Measurements from ENCODE around the gene THRB. TPM values are rescaled to one million over a fixed set of nuclear protein-coding genes. Genes with fewer than 3 reads are reported as not detected.

The THRB gene
- polyA plus RNA-seq, 1 experiment, result 0.83 TPM

DNA sequence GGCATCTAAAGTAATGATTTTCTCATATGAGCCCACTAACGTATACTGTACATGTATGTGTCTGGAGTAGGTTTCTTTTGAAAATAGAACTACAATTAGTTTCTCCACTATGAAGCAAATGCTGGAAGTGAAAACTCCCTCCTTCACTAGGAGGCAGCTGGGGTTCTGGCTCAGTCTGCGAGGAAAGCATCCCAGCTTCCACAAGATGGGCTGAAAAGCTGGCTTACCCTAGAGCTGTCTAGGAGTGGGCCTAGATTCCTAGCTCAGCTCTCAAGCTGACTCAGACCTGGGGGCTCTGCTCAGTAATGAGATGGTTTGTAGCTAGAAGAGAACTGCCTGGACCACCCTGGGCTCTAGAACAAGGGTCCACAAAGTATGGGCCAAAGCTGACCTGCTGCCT is 268.3 kb downstream of the THRB start:
- TF ChIP-seq, protein P1, sequence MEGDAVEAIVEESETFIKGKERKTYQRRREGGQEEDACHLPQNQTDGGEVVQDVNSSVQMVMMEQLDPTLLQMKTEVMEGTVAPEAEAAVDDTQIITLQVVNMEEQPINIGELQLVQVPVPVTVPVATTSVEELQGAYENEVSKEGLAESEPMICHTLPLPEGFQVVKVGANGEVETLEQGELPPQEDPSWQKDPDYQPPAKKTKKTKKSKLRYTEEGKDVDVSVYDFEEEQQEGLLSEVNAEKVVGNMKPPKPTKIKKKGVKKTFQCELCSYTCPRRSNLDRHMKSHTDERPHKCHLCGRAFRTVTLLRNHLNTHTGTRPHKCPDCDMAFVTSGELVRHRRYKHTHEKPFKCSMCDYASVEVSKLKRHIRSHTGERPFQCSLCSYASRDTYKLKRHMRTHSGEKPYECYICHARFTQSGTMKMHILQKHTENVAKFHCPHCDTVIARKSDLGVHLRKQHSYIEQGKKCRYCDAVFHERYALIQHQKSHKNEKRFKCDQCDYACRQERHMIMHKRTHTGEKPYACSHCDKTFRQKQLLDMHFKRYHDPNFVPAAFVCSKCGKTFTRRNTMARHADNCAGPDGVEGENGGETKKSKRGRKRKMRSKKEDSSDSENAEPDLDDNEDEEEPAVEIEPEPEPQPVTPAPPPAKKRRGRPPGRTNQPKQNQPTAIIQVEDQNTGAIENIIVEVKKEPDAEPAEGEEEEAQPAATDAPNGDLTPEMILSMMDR (IDR thresholded peaks at IDR 0.05; ENCODE audit: insufficient read depth, low read depth, low read length), result no peak
- H3K4me3 ChIP-seq (ENCODE audit: low read depth, low read length), result no peak overlapping the region
- CTCF ChIA-PET, result interaction anchor here (1.1 to 1.6 kb wide), 3 partner anchors 41 to 227 kb away, joined by 4 to 5 read pairs (median 4); no protein-coding TSS in a partner anchor
- no peaks in the 10 kb centered on the region for H3K36me3 ChIP-seq (ENCODE audit: control insufficient read depth, insufficient read depth, low read length)
- POLR2A ChIA-PET, result interaction anchor here (0.6 kb wide), 1 partner anchor 1183 kb away, joined by 3 read pairs; no protein-coding TSS in a partner anchor
- no peak for DNase-seq (ENCODE audit: low read depth)
- no peaks in the 10 kb centered on the region for H3K27me3 ChIP-seq (ENCODE audit: control insufficient read depth, insufficient read depth, low read length)

DNA sequence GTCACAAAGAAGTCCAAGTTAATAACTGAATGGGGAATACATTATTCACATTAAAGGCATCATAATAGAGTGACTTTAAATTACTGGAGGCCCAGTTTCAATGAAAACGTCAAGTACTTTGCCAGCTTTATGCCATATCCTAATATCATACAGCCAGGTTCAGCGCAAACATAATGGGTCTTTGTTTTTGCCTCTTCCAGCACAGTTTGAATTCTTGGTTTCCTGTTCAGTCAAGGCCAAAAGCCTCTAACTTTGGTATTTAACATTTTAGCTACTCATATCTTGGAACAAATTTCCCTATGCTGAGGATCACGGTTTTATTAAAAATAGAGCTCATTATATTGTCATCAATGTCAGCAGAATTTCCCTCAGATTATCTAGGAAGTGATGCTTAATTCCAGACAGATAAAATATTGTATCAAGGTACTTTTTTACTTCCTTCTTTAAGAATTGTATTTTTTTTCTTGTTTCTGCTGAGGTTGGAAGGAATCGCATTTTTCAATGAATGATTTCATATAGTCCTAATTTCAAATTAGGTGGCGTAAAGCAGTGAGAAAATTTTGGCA is 269.2 kb downstream of the THRB start:
- no peak for DNase-seq (ENCODE audit: low read depth)
- no peak overlapping the region for H3K4me3 ChIP-seq (ENCODE audit: low read depth, low read length)
- ChIA-PET POLR2A (no interaction called here), CTCF (interaction anchor here (0.9 to 1.3 kb wide), 3 partner anchors 8 to 40 kb away, joined by 4 to 5 read pairs (median 4); no protein-coding TSS in a partner anchor)
- H3K27me3 ChIP-seq (ENCODE audit: control insufficient read depth, insufficient read depth, low read length), result no peaks in the 10 kb centered on the region
- TF ChIP-seq, protein P1 (IDR thresholded peaks at IDR 0.05; ENCODE audit: insufficient read depth, low read depth, low read length), result no peak
- H3K36me3 ChIP-seq (ENCODE audit: control insufficient read depth, insufficient read depth, low read length), result no peaks in the 10 kb centered on the region

DNA sequence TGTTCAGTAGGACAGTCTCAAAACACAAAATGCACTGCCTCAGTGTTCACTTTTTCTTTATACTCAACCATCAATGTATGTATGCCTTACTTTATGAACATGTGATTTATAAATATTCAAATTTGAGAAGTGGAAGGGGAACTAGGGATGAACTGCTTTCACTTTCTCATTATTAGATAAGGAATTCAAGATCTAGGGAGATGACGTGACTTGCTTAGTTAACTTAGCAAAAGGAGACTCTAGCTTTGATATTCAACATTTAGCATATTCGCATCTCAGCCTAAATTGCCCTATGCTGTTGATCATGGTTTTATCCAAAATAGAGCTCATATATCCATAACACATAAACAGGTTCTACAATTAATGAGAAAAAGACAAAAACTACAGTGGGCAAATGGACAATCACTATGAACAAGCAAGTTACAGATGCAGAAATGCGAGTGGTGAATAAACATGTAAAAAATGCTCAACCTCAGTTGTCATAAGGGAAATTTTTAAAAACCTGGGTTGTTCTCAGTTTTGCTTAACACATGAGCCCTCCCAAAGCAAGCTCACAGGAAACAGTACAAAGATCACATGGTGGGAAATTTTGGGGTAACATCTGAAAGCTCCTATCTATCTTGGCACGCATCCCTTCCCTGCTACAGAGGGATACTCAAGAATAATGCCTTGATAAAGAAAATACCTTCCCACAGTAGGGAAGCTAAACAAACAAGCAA is 269.8 kb downstream of the THRB start:
- POLR2A ChIA-PET, result no interaction called here
- CTCF ChIA-PET, result interaction anchor here (0.9 to 1.0 kb wide), 2 partner anchors 9 to 12 kb away, joined by 4 to 5 read pairs; no protein-coding TSS in a partner anchor
- TF ChIP-seq, protein P1 (IDR thresholded peaks at IDR 0.05; ENCODE audit: insufficient read depth, low read depth, low read length), result no peak

DNA sequence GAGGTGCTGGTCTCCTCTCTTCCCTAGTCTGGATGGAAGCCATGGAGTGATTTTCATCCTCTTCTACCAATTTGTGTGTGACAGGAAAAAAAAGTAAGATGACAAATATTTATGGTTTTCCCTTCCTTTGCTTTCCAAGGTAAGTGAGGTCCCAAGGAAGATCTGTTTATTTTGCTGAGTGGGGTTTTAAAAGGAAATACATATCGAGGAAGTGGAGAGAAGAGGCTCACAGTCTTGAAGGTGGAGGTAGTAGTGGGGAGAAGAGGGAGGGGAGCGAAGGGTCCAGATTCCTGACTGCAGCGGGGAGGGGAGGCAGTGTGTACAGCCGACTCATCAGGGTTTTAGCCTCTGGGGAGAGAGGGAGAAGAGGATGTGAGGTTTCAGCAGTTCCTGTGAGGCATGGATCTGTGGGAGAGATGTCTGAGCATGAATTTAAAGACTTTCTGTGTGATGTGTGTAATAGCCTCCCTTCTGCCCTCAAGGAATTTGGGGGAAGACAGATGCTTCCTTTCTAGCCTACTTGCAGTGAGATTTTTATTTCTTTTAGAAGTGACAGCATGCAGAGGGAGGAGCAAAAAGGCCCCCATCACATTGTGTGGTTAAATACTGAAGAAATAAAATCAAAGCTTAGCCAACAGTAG is 272.4 kb downstream of the THRB start:
- Histone ChIP-seq H3K36me3 (ENCODE audit: control insufficient read depth, insufficient read depth, low read length) (no peaks in the 10 kb centered on the region), H3K4me3 (ENCODE audit: low read depth, low read length) (no peak overlapping the region), H3K27me3 (ENCODE audit: control insufficient read depth, insufficient read depth, low read length) (no peaks in the 10 kb centered on the region)
- CTCF ChIA-PET, result interaction anchor here (1.3 kb wide), 1 partner anchor 133 kb away, joined by 4 read pairs; no protein-coding TSS in a partner anchor
- POLR2A ChIA-PET, result no interaction called here
- DNase-seq (ENCODE audit: low read depth), result peak; percentile 55
- TF ChIP-seq, protein P1 (IDR thresholded peaks at IDR 0.05; ENCODE audit: insufficient read depth, low read depth, low read length), result no peak

More for the DNA sequence above, 269.8 kb downstream of the THRB start:
- Histone ChIP-seq H3K36me3 (ENCODE audit: control insufficient read depth, insufficient read depth, low read length) (no peaks in the 10 kb centered on the region), H3K4me3 (ENCODE audit: low read depth, low read length) (no peak overlapping the region), H3K27me3 (ENCODE audit: control insufficient read depth, insufficient read depth, low read length) (no peaks in the 10 kb centered on the region)
- DNase-seq (ENCODE audit: low read depth), result no peak
